Gastroesophageal sphincter (tissue), 4 donors: Measurements from ENCODE around the gene SV2C. TPM values are rescaled to one million over a fixed set of nuclear protein-coding genes. Genes with fewer than 3 reads are reported as not detected.

Experiments used
- ATAC-seq: fragments of 150-250 bp; one replicate; pipeline ENCODE4 v1.9.1; 2016; ENCODE audit warnings: mild to moderate bottlenecking, moderate library complexity
- H3K27ac ChIP-seq, 4 donors: fragments of 200-600 bp; sonication (generic) in 3 of 4; 1 replicate in 3 of 4; 2 replicates in 1 of 4; pipeline ENCODE4 v1.5.1; 2016 to 2019
- H3K27me3 ChIP-seq: fragments of 200-600 bp; sonication (generic); one replicate; pipeline ENCODE4 v1.5.1; 2019
- H3K36me3 ChIP-seq, 2 donors: fragments of 200-600 bp; sonication (generic); one replicate each; pipeline ENCODE4 v1.5.1; 2019; ENCODE audit warnings: control low read depth in 1 of 2
- H3K4me1 ChIP-seq, 3 donors: fragments of 200-600 bp; sonication (generic); 1 replicate in 2 of 3; 2 replicates in 1 of 3; pipeline ENCODE4 v1.5.1; 2016 to 2019; ENCODE audit warnings: control low read depth in 2 of 3
- H3K4me3 ChIP-seq, 2 donors: fragments of 200-600 bp; sonication (generic); one replicate each; pipeline ENCODE4 v1.5.1; 2019; ENCODE audit warnings: mild to moderate bottlenecking in 1 of 2, moderate library complexity in 1 of 2
- H3K9me3 ChIP-seq, 3 donors: fragments of 200-600 bp; sonication (generic); one replicate each; pipeline ENCODE4 v1.5.1; 2017 to 2019; ENCODE audit warnings: control low read depth in 2 of 3
- CTCF ChIP-seq, 4 experiments: fragments of 200-600 bp in 2 of 4; fragments of 450-650 bp in 2 of 4; sonication (generic) in 1 of 4; IDR thresholded peaks; one replicate each; pipeline ENCODE4 v1.5.1; 2017 to 2019; ENCODE audit warnings: antibody characterized with exemption in 4 of 4, mild to moderate bottlenecking in 2 of 4, moderate library complexity in 2 of 4
- EP300 ChIP-seq: sonication (generic); formaldehyde crosslinking; IDR thresholded peaks from one replicate; pipeline ENCODE4 v1.6.1; 2017; ENCODE audit warnings: antibody characterized with exemption, mild to moderate bottlenecking
- POLR2A ChIP-seq, 2 donors: fragments of 450-650 bp; IDR thresholded peaks; one replicate each; pipeline ENCODE4 v1.6.1; 2017; ENCODE audit warnings: antibody characterized with exemption in 2 of 2, mild to moderate bottlenecking in 2 of 2, moderate library complexity in 1 of 2
- POLR2AphosphoS5 ChIP-seq: sonication (generic); formaldehyde crosslinking; IDR thresholded peaks from one replicate; pipeline ENCODE4 v1.6.1; 2017; ENCODE audit warnings: antibody characterized with exemption
- WGBS, 2 donors: methylation state at CpG; one replicate each; pipeline ENCODE4 v1.1.5; 2018; ENCODE audit warnings: low coverage in 1 of 2; 5-methylcytosine and 5-hydroxymethylcytosine counted together
- total RNA-seq, 4 donors: library from RNA; depleted of rRNA; stranded (reverse); fragments of >200 nt; gene quantifications; one replicate each; pipeline ENCODE4 v1.1.0, GENCODE V29; 2016

The SV2C gene
- total RNA-seq, 4 donors from 2014 or later: 0.16 to 0.67 (median 0.39) TPM

- TF ChIP-seq CTCF (IDR thresholded peaks at IDR 0.05) (no peak), POLR2AphosphoS5 (no peak), POLR2A (IDR thresholded peaks at IDR 0.05) (no peak), EP300 (no peak)
- H3K4me3 ChIP-seq: no peak overlapping the region
- H3K27me3 ChIP-seq: no peaks in the 10 kb centered on the region
- peaks cover 0 to 7% (median 0%) of the 10 kb centered on the region in 3 donors for H3K9me3 ChIP-seq
- 54 to 56% methylated on average over 7 of the region's 7 CpGs for WGBS, 2 donors
- no peaks in the 10 kb centered on the region for H3K36me3 ChIP-seq
- no peak overlapping the region for H3K27ac ChIP-seq
- H3K4me1 ChIP-seq: peaks cover 0 to 16% (median 0%) of the 10 kb centered on the region in 3 donors
- no peak for ATAC-seq
Observed at GRCh38 chr5:76325326-76325725, 242.1 kb downstream of the SV2C start.

GRCh38 chr5:76325876-76326491 is 242.8 kb downstream of the SV2C start:
- no peak for TF ChIP-seq EP300
- TF ChIP-seq POLR2AphosphoS5: no peak
- no peak for TF ChIP-seq POLR2A (IDR thresholded peaks at IDR 0.05)
- no peak for TF ChIP-seq CTCF (IDR thresholded peaks at IDR 0.05)
- ATAC-seq: no peak

GRCh38 chr5:76326577-76327302 is 243.6 kb downstream of the SV2C start:
- peak overlapping the region in 3 of 4 donors; percentile 1 to 35 (median 24) for H3K27ac ChIP-seq
- no peak for TF ChIP-seq CTCF (IDR thresholded peaks at IDR 0.05)
- no peak for TF ChIP-seq POLR2AphosphoS5
- TF ChIP-seq POLR2A (IDR thresholded peaks at IDR 0.05): no peak
- TF ChIP-seq EP300: no peak
- H3K27me3 ChIP-seq: no peaks in the 10 kb centered on the region
- H3K36me3 ChIP-seq: no peaks in the 10 kb centered on the region
- no peak overlapping the region for H3K4me3 ChIP-seq
- ATAC-seq: no peak
- H3K9me3 ChIP-seq: peaks cover 0 to 7% (median 0%) of the 10 kb centered on the region in 3 donors
- 24 to 51% methylated on average over 8 of the region's 10 CpGs for WGBS, 2 donors
- peaks cover 0 to 16% (median 0%) of the 10 kb centered on the region in 3 donors for H3K4me1 ChIP-seq

More at GRCh38 chr5:76325876-76326491, 242.8 kb downstream of the SV2C start:
- Histone ChIP-seq H3K4me3 (no peak overlapping the region), H3K4me1 (peaks cover 0 to 16% (median 0%) of the 10 kb centered on the region in 3 donors), H3K27me3 (no peaks in the 10 kb centered on the region), H3K27ac (peak overlapping the region in 3 of 4 donors; percentile 1 to 35 (median 24)), H3K36me3 (no peaks in the 10 kb centered on the region), H3K9me3 (peaks cover 0 to 7% (median 0%) of the 10 kb centered on the region in 3 donors)
- WGBS, 2 donors: 55 to 61% methylated on average over 3 of the region's 3 CpGs

- Histone ChIP-seq H3K36me3 (no peaks in the 10 kb centered on the region), H3K9me3 (no peaks in the 10 kb centered on the region), H3K4me3 (no peak overlapping the region), H3K4me1 (peaks cover 0 to 16% (median 0%) of the 10 kb centered on the region in 3 donors), H3K27ac (no peak overlapping the region), H3K27me3 (no peaks in the 10 kb centered on the region)
- TF ChIP-seq POLR2AphosphoS5 (no peak), CTCF (IDR thresholded peaks at IDR 0.05) (no peak), EP300 (no peak)
- ATAC-seq: no peak
Observed at GRCh38 chr5:76329346-76329745, 246.2 kb downstream of the SV2C start.

GRCh38 chr5:76331126-76331525 is 247.9 kb downstream of the SV2C start:
- TF ChIP-seq POLR2AphosphoS5: no peak
- no peak for TF ChIP-seq POLR2A (IDR thresholded peaks at IDR 0.05)
- TF ChIP-seq CTCF (IDR thresholded peaks at IDR 0.05): no peak
- TF ChIP-seq EP300: no peak
- Histone ChIP-seq H3K27me3 (no peaks in the 10 kb centered on the region), H3K4me3 (no peak overlapping the region), H3K36me3 (no peaks in the 10 kb centered on the region), H3K9me3 (no peaks in the 10 kb centered on the region), H3K27ac (no peak overlapping the region), H3K4me1 (peaks cover 0 to 11% (median 0%) of the 10 kb centered on the region in 3 donors)
- 80 to 88% methylated on average over 3 of the region's 4 CpGs for WGBS, 2 donors
- ATAC-seq: no peak
